A673 (cell line): ENCODE results near the gene ZNF775. TPM values are rescaled to one million over a fixed set of nuclear protein-coding genes. Genes with fewer than 3 reads are reported as not detected.

Experiments used
- BruUV-seq: library from RNA; stranded (reverse); fragments of 400-500 nt; replicated peaks from 2 replicates; lab custom pipeline; 2021; lab: Mats Ljungman, UMichigan
- CTCF ChIA-PET: fragments of 300-600 bp; sonication (Branson Sonifier 250); formaldehyde crosslinking; loops from one replicate; lab custom pipeline; 2022; ENCODE audit warnings: antibody characterized with exemption; lab: Charles Lee
- POLR2A ChIA-PET: fragments of 300-600 bp; sonication (Branson Sonifier 250); formaldehyde crosslinking; loops from one replicate; lab custom pipeline; 2022; ENCODE audit warnings: antibody characterized with exemption; ENCODE audit not compliant: low non-redundant PET; lab: Charles Lee
- DNase-seq: peaks from one replicate; pipeline ENCODE4 v3.0.0-alpha.2; 2015; ENCODE audit warnings: low spot score
- H3K27ac ChIP-seq: fragments of 200-600 bp; sonication (generic); 2 replicates; pipeline ENCODE4 v1.5.1; 2016; ENCODE audit warnings: mixed run types, low read depth, mild to moderate bottlenecking, mixed read lengths, antibody characterized with exemption, low read length; ENCODE audit not compliant: poor library complexity, severe bottlenecking
- H3K27me3 ChIP-seq: fragments of 200-600 bp; sonication (generic); replicated peaks from 2 replicates; pipeline ENCODE4 v1.6.1; 2017; ENCODE audit warnings: mixed run types, low read depth, mild to moderate bottlenecking, mixed read lengths, antibody characterized with exemption, low read length; ENCODE audit not compliant: insufficient read depth, poor library complexity
- H3K36me3 ChIP-seq: fragments of 200-600 bp; sonication (generic); 2 replicates; pipeline ENCODE4 v1.6.1; 2016; ENCODE audit warnings: mixed run types, mild to moderate bottlenecking, mixed read lengths, antibody characterized with exemption, low read length; ENCODE audit not compliant: insufficient read depth, poor library complexity, severe bottlenecking
- H3K4me1 ChIP-seq: fragments of 200-600 bp; sonication (generic); 2 replicates; pipeline ENCODE4 v1.6.1; 2017; ENCODE audit warnings: mixed run types, mild to moderate bottlenecking, mixed read lengths, antibody characterized with exemption, low read length; ENCODE audit not compliant: insufficient read depth, poor library complexity, severe bottlenecking
- H3K4me3 ChIP-seq: fragments of 200-600 bp; sonication (generic); 2 replicates; pipeline ENCODE4 v1.5.1; 2016; ENCODE audit warnings: low read depth, mixed run types, mild to moderate bottlenecking, mixed read lengths, low read length; ENCODE audit not compliant: poor library complexity, severe bottlenecking
- H3K9me3 ChIP-seq: fragments of 200-600 bp; sonication (generic); 2 replicates; pipeline ENCODE4 v1.6.1; 2016; ENCODE audit warnings: mixed run types, low read depth, mild to moderate bottlenecking, mixed read lengths, antibody characterized with exemption, low read length; ENCODE audit not compliant: poor library complexity, severe bottlenecking
- EZH2 ChIP-seq: fragments of 200-600 bp; sonication (generic); IDR thresholded peaks from 2 replicates; pipeline ENCODE4 v1.6.1; 2017; ENCODE audit warnings: borderline replicate concordance, low read depth, mild to moderate bottlenecking, mixed read lengths, antibody characterized with exemption, low read length; ENCODE audit not compliant: poor library complexity, severe bottlenecking
- intact Hi-C: fragments of 100-400 bp; cut with micrococcal nuclease; formaldehyde crosslinking; loops from one replicate; pipeline ENCODE4 v1.10.0; 2022; ENCODE audit not compliant: unreplicated experiment
- total RNA-seq: library from RNA; stranded (reverse); gene quantifications from 2 replicates; pipeline ENCODE4 v1.2.3, GENCODE V29; 2021
- TF ChIP-seq, protein P1 (sequence below): fragments of 300-800, 200-600 bp; sonication (generic); conservative IDR thresholded peaks from 2 replicates; pipeline ENCODE4 v1.5.1; 2017; ENCODE audit warnings: low read depth, mild to moderate bottlenecking, antibody characterized with exemption, low read length, moderate library complexity, mixed read lengths

The ZNF775 gene
- total RNA-seq, 1 experiment from 2014 or later, result 12.1 TPM

DNA sequence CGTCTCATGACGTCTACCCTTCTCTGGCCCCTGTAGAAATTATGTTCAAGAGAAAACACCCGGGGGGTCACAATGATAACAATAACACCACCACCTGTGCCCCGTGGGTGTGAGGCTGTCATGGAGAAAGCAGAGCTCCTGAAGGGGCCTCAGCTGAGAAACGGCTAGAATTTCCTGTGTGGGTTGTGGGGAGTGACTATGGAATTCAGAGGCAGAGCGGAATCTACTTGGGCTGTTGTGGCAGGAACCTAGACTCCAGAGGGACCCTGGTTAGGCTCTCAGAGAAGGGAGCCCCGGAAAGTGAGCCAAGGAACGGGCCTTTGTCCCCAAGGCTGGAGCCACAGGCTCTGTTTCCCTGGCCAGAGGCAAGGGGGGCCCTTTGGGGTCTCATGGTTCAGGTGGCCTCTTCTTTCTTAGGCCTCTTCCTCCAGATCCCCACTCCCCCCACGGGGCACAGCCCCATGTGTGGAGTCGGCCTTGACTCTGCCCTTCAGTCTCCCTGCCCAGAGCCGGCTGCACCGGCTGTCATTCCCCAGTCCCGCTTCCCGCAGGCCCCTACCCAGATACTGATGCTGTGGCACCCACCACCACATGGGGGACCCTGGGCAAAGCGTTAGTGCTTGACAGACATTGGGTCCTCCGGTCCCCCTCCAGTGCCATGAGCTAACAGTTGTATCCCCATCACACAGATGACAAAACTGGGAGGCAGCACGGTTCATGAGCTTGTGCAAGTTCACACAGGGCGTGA, 64.8 kb downstream of the ZNF775 start:
- H3K9me3 ChIP-seq, result no peaks in the 10 kb centered on the region
- no peak overlapping the region for H3K27ac ChIP-seq
- TF ChIP-seq, protein P1, sequence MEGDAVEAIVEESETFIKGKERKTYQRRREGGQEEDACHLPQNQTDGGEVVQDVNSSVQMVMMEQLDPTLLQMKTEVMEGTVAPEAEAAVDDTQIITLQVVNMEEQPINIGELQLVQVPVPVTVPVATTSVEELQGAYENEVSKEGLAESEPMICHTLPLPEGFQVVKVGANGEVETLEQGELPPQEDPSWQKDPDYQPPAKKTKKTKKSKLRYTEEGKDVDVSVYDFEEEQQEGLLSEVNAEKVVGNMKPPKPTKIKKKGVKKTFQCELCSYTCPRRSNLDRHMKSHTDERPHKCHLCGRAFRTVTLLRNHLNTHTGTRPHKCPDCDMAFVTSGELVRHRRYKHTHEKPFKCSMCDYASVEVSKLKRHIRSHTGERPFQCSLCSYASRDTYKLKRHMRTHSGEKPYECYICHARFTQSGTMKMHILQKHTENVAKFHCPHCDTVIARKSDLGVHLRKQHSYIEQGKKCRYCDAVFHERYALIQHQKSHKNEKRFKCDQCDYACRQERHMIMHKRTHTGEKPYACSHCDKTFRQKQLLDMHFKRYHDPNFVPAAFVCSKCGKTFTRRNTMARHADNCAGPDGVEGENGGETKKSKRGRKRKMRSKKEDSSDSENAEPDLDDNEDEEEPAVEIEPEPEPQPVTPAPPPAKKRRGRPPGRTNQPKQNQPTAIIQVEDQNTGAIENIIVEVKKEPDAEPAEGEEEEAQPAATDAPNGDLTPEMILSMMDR, result no peak
- TF ChIP-seq EZH2, result no peak
- H3K27me3 ChIP-seq, result no peaks in the 10 kb centered on the region
- BruUV-seq, result no TSS peak
- ChIA-PET CTCF (no interaction called here), POLR2A (no interaction called here)
- no peaks in the 10 kb centered on the region for H3K36me3 ChIP-seq
- intact Hi-C loops, result no loop called here
- H3K4me1 ChIP-seq, result peaks cover 2% of the 10 kb centered on the region
- no peak overlapping the region for H3K4me3 ChIP-seq
- DNase-seq, result no peak

DNA sequence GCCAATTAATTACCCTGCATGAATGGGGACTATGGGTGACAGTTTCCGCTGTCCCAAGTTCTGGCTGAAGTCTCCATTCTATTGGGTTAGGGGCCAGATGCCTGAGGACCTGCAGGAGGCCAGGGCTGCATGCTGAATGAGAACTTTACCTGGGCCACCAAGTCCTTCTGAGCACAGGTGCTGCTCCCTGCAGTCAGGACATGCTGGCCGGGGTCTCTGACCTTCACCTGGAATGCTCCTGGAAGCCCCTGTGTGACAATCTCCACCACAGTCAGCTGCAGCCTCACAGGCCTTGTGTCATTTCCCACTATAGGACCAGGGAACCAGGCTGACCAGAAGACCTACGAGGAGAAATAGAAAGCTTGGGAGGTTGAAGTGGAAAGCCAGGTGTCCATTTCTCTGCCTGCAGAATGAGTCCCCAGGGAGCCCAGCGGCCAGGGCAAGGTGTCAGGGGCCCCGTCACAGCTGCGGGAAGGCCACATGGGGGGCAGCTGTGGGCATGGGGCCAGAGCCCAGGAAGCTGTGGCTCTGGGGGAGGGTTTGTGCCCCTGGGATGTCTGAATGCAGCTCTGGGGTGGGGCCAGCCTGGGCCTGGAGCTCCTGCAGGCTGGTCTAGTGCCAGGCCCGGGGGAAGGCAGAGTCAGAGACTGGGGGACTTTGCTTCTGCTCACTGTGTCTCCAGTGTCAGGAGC, 65.7 kb downstream of the ZNF775 start:
- no peak for DNase-seq
- Histone ChIP-seq H3K4me3 (no peak overlapping the region), H3K4me1 (peaks cover 4% of the 10 kb centered on the region), H3K9me3 (no peaks in the 10 kb centered on the region), H3K36me3 (no peaks in the 10 kb centered on the region), H3K27me3 (no peaks in the 10 kb centered on the region), H3K27ac (no peak overlapping the region)
- no TSS peak for BruUV-seq
- POLR2A ChIA-PET, result no interaction called here
- intact Hi-C loops, result no loop called here
- CTCF ChIA-PET, result no interaction called here
- TF ChIP-seq, protein P1, result no peak
- no peak for TF ChIP-seq EZH2

DNA sequence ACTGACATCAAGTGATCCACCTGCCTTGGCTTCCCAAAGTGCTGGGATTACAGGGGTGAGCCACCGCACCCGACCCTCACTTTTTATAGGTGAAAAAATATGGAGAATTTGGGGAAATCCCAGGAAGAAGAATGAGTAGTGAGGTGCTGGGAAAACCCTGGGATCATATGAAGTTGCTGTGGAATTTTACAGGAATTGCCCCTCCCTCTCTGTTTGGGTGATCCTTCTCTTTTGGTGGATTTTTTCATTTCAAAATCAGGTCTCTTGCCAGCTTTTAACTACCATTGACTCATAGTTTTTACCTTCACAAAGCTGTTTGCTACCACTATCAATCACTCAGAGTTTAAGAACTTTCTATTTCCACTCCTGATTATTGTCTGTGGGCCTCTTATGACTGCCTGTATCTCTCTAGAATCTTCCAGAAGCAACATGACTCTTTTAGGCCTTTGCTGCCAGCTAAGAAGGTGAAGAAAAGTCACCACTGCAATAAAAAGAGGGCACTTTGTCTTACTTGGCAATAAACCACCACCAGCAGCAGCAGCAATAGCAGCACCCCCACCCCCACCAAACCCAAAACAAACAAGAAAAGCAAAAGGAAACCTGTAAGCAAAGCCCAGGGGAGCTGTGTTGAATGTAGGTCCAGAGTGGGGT, 67.3 kb downstream of the ZNF775 start:
- BruUV-seq, result no TSS peak
- no peaks in the 10 kb centered on the region for H3K27me3 ChIP-seq
- H3K9me3 ChIP-seq, result no peaks in the 10 kb centered on the region
- no peak for DNase-seq
- CTCF ChIA-PET, result no interaction called here
- TF ChIP-seq, protein P1, result no peak
- no peak for TF ChIP-seq EZH2
- no peak overlapping the region for H3K4me3 ChIP-seq
- peaks cover 4% of the 10 kb centered on the region for H3K4me1 ChIP-seq
- POLR2A ChIA-PET, result no interaction called here
- no peaks in the 10 kb centered on the region for H3K36me3 ChIP-seq
- H3K27ac ChIP-seq, result no peak overlapping the region
- intact Hi-C loops, result no loop called here

Other genes starting within 250 kb of the ZNF775 start
- 48.1 and 48.5 TPM in 2 replicates for gene LRRC61, start 56.0 kb upstream of the ZNF775 start, total RNA-seq
- gene ACTR3C, start 55.8 kb upstream of the ZNF775 start, total RNA-seq, result 4.5 TPM in 2 replicates
- not detected in 2 replicates for gene RARRES2, start 37.7 kb upstream of the ZNF775 start, total RNA-seq
- 113 and 114 TPM in 2 replicates for gene REPIN1, start 10.5 kb upstream of the ZNF775 start, total RNA-seq
- gene GIMAP8, start 71.3 kb downstream of the ZNF775 start, total RNA-seq, result 0.07 TPM in 1 of 2 replicates, not detected in the other
- gene GIMAP7, start 135.5 kb downstream of the ZNF775 start, total RNA-seq, result not detected in 2 replicates
- not detected in 2 replicates for gene GIMAP4, start 188.1 kb downstream of the ZNF775 start, total RNA-seq